C4-2B (cell line): Measurements from ENCODE around the gene FZR1.

ENCODE experiments used
- H3K27ac ChIP-seq: fragments of 450-650 bp; 2 replicates; pipeline ENCODE4 v1.5.1; 2017
- CTCF ChIP-seq: fragments of 450-650 bp; conservative IDR thresholded peaks from 2 replicates; pipeline ENCODE4 v1.5.1; 2017; ENCODE audit warnings: mild to moderate bottlenecking
- ZFX ChIP-seq: fragments of 450-650 bp; IDR thresholded peaks from 2 replicates; pipeline ENCODE4 v1.6.1; 2017

The FZR1 gene

GRCh38 chr19:3533033-3533432 is 26.9 kb downstream of the FZR1 start:
- TF ChIP-seq ZFX, result no peak
- no peak for TF ChIP-seq CTCF
- no peak overlapping the region for H3K27ac ChIP-seq

- H3K27ac ChIP-seq, result no peak overlapping the region
- TF ChIP-seq ZFX (no peak), CTCF (no peak)
Measured at GRCh38 chr19:3533563-3534216, 27.6 kb downstream of the FZR1 start.

GRCh38 chr19:3534375-3535234 is 28.5 kb downstream of the FZR1 start:
- TF ChIP-seq CTCF, result no peak
- TF ChIP-seq ZFX, result no peak
- H3K27ac ChIP-seq, result no peak overlapping the region

GRCh38 chr19:3535235-3535535 is 29.1 kb downstream of the FZR1 start:
- no peak for TF ChIP-seq CTCF
- no peak for TF ChIP-seq ZFX
- H3K27ac ChIP-seq, result no peak overlapping the region

GRCh38 chr19:3535563-3535965 is 29.5 kb downstream of the FZR1 start:
- no peak overlapping the region for H3K27ac ChIP-seq
- no peak for TF ChIP-seq CTCF
- no peak for TF ChIP-seq ZFX

GRCh38 chr19:3535981-3536380 is 29.9 kb downstream of the FZR1 start:
- no peak overlapping the region for H3K27ac ChIP-seq
- TF ChIP-seq ZFX (no peak), CTCF (no peak)

- no peak for TF ChIP-seq CTCF
- H3K27ac ChIP-seq, result no peak overlapping the region
Measured at GRCh38 chr19:3536429-3537100, 30.5 kb downstream of the FZR1 start.
